ENCODE results near the gene FANCE.

- TF ChIP-seq CTCF (IDR thresholded peaks at IDR 0.05) (no peak), ZFX (IDR thresholded peaks at IDR 0.05; ENCODE audit: borderline replicate concordance) (no peak)
Measured at GRCh38 chr6:35402856-35403191, 49.3 kb upstream of the FANCE start.

Measured in 22Rv1 (cell line).